Measurements from ENCODE around the gene MARS1.
"Not testable (repeated sequence)": the region's sequence is repeated elsewhere in the genome, so short reads cannot be mapped to it uniquely, and the experiment has no call there.

Gene MARS1

DNA sequence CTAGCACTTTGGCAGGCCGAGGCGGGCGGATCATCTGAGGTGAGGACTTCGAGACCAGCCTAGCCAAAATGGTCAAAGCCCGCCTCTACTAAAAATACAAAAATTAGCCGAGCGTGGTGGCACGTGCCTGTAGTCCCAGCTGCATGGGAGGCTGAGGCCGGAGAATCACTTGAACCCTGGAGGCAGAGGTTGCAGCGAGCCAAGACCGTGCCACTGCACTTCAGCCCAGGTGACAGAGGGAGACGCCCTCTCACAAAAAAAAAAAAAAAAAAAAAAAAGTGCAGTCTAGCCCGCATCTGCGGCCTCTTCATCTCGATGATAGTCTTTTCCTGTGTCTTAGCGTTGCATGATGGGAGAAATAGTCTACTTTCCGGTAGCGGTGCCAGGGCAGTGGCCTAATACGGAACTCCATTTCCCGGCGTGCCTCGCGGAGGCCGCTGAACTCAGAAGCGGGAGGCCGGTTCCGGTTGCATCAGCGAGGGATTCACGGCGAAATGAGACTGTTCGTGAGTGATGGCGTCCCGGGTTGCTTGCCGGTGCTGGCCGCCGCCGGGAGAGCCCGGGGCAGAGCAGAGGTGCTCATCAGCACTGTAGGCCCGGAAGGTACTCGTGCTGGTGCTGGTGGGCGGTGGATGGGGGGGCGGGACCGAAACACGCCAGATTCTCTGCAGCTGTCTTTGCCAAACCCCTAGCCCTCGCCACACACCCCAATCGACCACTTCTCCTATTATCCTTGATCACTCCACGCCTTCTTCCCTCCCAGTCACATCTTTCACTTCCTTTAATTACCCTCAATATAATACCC lies at the start of gene MARS1:
Gene MARS1 (plus strand): TSS at position 472 of the 805 bp plus-strand sequence. CDS start 23 bp downstream, at position 495.
- peak; percentile 98 for DNase-seq
- in situ Hi-C loops (cut with MboI; ENCODE audit: low pct_unique_long_range_greater_than_20kb, low sequenced_read_pairs): no loop called here

DNA sequence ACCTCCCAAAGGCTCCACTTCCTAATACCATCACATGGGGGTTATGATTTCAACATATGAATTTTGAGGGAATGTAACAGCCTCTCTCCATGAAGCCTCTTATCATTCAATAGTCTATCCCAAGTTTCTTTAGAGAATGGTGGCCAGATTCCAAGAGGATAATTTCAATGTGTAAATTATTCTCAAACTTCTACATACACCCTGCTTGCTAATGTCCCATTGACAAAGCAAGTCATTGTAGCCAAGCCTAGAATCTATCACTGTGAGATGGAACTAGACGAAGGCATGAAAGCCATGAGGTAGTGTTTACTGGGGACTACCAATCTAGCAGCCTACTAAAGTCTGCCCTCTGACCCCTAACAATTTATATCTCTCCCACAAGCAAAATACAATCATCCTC lies 49.5 kb upstream of the MARS1 start:
- DNase-seq: no peak
- in situ Hi-C loops (cut with MboI; ENCODE audit: low pct_unique_long_range_greater_than_20kb, low sequenced_read_pairs): no loop called here

DNA sequence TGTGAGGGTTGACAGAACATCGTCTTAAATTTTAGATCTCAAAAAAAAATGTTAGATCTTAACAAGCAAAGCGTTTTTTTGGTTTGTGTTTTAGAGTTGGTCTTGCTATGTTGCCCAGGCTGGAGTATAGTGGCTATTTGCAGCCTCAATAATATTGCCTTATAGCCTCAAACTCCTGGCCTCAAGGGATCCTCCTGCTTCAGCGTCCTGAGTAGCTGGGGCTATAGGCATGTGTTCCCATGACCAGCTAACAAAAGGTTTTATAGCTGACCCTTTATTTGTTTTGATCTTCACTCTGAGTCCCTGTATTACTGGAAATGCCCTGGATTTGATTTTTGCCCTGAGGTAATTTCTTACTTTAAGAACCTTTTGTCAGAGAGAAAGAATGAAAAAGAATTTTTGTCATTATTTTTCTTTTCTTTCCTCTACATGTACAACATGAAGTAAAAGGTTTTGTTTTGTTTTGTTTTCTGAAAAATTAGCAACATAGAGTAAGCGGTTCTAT lies 48.1 kb upstream of the MARS1 start:
- in situ Hi-C loops (cut with MboI; ENCODE audit: low pct_unique_long_range_greater_than_20kb, low sequenced_read_pairs): no loop called here
- no peak for DNase-seq

DNA sequence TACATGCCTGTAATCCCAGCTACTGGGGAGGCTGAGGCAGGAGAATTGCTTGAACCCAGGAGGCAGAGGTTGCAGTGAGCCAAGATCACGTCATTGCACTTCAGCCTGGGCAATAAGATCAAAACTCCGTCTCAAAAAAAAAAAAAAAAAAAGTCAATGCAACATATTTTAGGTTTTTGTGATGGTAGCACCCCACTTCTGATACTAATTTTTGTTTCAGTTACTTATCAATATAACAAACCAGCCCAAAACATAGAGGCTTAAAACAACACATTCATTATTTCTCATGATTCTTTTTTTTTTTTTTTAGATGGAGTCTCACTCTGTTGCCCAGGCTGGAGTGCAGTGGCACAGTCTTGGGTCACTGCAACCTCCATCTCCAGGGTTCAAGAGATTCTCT lies 46.5 kb upstream of the MARS1 start:
- in situ Hi-C loops (cut with MboI; ENCODE audit: low pct_unique_long_range_greater_than_20kb, low sequenced_read_pairs); DNase-seq: not testable (repeated sequence)

DNA sequence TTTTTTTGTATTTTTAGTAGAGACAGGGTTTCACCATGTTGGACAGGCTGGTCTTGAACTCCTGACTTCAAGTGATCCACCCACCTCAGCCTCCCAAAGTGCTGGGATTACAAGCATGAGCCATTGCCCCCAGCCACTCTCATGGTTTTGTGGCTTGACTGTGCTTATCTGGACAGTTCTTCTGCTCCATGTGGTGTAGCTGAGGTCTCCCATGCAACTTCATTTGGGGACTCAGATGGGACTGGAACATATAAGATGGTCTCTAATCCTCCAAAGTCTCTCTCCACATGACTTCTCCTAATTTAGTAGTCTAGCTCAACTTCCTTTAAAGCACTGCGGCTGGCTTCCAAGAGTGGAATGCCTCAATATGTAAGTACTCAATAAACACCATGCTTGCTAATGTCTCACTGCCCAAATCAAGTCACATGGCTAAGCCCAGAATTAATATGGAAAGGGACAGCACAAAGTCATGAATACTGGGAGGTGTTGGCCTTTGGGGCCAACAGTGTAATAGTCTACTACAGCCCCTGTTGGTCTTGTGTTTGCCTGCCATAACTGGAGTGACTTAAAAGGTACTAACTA lies 45.9 kb upstream of the MARS1 start:
- DNase-seq: no peak
- in situ Hi-C loops (cut with MboI; ENCODE audit: low pct_unique_long_range_greater_than_20kb, low sequenced_read_pairs): no loop called here

DNA sequence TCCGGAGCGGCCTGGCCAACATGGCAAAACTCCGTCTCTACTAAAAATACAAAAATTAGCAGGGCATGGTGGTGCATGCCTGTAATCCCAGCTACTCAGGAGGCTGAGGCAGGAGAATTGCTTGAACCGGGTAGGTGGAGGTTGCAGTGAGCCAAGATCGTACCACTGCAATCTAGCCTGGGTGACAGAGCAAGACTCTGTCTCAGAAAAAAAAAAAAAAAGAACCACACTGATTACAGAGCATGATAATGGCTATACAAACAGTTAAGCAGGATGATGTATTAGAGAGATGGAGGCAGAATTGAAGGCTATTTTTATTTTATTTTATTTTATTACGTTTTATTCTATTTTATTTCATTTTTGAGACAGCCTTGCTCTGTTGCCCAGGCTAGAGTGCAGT lies 43.5 kb upstream of the MARS1 start:
- in situ Hi-C loops (cut with MboI; ENCODE audit: low pct_unique_long_range_greater_than_20kb, low sequenced_read_pairs); DNase-seq: not testable (repeated sequence)

DNA sequence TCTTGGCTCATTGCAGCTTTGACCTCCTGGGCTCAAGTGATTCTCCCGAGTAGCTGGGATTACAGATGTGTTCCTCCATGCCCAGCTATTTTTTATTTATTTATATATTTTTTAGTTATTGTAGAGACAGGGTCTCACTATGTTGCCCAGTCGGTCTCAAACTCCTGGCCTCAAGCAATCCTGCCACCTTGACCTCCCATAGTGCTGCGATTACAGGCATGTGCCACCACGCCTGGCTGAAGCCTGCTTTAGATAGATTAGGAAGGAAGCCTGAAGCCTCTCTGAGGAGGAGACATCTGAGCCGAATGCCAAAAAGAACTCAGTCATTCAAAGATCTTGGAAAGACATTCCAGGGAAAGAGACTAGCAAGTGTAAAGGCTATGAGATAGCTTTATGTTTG lies 43.1 kb upstream of the MARS1 start:
- in situ Hi-C loops (cut with MboI; ENCODE audit: low pct_unique_long_range_greater_than_20kb, low sequenced_read_pairs): no loop called here
- no peak for DNase-seq

DNA sequence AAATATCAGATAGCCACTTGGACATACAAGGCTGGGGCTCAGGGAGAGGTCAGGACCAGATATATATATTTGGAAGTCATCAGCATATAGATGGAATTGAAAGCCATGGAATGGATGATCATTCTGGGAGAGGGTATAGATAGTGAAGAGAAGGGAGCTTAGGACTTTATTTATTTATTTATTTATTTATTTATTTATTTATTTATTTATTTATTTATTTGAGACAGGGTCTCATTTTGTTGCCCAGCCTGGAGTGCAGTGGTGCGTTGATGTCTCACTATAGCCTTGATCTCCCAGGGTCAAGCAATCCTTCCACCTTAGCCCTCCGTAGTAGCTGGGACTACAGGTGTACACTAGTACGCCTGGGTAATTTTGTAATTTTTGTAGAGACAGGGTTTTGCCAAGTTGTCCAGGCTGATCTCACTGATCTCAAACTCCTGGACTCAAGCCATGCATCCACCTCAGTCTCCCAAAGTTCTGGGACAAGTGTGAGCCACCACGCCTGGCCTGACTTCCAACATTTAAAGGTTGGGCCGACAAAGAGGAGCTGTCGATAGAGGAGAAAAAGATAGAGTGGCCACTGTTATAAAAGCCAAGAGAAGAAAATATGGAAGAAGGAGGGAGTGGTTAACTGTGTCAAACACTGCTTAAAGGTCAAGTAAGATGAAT lies 41.4 kb upstream of the MARS1 start:
- in situ Hi-C loops (cut with MboI; ENCODE audit: low pct_unique_long_range_greater_than_20kb, low sequenced_read_pairs): no loop called here
- DNase-seq: no peak

DNA sequence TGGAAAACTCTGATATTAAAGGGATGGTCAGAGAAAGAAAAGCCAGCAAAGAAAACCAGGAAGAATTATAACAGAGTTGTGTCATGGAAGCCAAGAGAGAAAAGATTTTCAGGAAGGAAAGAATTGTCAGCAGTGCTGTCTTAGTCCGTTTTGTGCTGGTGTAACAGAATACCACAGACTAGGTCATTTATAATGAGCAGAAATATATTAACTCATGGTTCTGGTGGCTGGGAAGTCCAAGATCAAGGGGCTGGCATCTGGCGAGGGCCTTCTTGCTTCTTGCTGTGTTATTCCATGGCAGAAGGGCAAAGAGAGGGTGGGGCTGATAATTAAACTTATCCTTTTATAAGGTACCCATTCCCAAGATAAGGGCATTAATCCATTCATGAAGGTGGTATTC lies 39.2 kb upstream of the MARS1 start:
- DNase-seq: no peak
- in situ Hi-C loops (cut with MboI; ENCODE audit: low pct_unique_long_range_greater_than_20kb, low sequenced_read_pairs): no loop called here

DNA sequence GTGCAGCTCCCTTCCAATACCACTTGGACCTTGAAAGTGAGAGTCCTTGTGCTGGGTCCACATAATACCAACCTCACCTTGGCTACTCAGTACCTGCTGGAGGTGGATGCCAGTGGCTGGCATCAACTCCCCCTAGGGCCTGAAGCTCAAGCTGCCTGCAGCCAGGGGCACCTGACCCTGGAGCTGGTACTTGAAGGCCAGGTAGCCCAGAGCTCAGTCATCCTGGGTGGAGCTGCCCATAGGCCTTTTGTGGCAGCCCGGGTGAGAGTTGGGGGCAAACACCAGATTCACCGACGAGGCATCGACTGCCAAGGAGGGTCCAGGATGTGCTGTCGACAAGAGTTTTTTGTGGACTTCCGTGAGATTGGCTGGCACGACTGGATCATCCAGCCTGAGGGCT lies 38.5 kb upstream of the MARS1 start:
- in situ Hi-C loops (cut with MboI; ENCODE audit: low pct_unique_long_range_greater_than_20kb, low sequenced_read_pairs): no loop called here
- no peak for DNase-seq

DNA sequence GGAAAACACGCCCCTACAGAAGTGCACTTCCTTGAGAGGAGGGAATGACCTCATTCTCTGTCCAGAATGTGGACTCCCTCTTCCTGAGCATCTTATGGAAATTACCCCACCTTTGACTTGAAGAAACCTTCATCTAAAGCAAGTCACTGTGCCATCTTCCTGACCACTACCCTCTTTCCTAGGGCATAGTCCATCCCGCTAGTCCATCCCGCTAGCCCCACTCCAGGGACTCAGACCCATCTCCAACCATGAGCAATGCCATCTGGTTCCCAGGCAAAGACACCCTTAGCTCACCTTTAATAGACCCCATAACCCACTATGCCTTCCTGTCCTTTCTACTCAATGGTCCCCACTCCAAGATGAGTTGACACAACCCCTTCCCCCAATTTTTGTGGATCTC lies 37.8 kb upstream of the MARS1 start:
- no peak for DNase-seq
- in situ Hi-C loops (cut with MboI; ENCODE audit: low pct_unique_long_range_greater_than_20kb, low sequenced_read_pairs): no loop called here

DNA sequence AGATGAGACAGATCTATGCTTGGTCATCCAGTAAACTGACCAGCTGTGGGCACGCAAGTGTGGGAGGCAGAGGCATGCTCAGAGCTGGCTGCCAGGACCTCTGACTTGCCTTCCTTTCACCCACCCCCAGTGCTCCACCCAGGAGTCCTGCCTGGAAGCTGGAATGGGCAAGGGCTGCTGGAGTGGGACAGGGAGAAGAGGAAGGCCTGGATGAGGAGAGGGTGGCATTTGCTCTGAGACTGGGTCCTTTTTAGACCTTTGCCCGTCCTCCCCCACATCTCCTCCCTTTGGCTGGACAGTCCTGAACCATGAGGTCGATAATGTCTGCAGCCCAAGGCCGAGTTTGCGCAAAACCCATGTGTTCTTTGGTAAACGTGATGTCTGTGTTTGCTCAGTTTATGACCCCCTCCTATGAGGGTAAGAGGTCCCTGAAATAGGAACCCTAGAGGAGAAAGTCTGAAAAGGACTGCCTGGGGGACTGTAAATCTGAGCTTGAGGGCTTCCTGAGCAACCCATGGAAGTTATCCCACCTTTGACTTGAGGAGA lies 36.6 kb upstream of the MARS1 start:
- no peak for DNase-seq
- in situ Hi-C loops (cut with MboI; ENCODE audit: low pct_unique_long_range_greater_than_20kb, low sequenced_read_pairs): no loop called here

DNA sequence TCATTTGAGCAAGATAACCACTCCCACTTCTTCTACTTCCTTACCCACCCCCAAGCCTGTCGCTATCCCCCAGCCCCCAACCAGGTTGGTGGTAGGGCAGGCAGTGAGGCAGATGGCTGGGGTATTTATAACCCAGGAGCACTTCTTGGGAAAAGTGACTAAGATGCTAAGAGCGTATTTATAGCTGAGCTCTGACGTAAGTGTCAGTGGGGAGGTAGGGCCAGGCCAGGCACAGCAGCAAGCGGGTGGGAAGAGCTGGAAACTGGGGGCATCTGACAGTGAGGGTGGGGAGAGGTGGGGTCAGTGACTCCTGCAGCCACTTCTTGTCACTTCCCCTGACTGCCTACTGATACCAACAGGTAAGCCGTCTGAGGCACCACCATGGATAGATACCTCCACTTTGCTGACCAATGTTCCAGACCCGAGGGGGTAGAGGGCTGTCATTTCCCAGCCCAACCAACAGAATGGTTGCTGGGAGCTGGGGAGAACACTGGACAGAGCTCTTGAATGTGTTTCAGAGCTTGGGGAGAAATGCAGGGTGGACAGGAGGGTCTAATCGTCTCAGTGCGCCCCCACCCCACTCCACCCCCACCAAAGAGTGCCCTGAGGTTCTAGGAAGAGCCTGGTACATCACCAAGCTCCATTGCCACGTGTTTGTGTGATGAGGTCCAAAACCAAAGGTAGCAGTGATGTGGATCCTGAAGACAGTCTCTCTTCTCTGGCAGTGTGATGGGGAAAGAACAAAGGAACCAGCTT lies 35.5 kb upstream of the MARS1 start:
- DNase-seq: peak; percentile 68
- in situ Hi-C loops (cut with MboI; ENCODE audit: low pct_unique_long_range_greater_than_20kb, low sequenced_read_pairs): no loop called here

DNA sequence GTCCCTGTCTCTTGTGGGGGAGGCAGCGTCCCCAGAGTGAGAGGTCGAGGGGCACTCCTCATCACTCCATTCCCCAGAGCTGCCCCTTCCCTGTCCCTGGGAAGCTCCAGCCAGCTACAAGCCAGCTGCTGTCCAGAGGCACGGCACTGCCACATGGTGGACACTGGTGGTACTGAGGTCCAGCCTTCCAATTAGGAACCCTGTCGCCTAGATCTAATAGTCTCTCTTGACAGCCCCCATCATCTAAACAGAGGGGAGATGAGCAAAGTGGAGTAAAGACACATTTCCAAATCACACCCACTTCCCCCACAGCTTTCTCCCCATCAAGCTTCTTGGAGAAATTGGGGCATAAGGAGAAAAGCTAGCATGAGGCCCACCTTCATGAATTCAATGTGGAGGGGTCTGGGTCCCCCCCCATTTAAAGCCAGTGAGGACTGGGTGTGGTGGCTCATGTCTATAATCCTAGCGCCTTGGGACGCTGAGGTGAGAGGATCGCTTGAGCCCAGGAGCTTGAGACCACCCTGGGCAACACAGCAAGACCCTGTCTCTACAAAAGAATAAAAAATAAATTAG lies 34.8 kb upstream of the MARS1 start:
- in situ Hi-C loops (cut with MboI; ENCODE audit: low pct_unique_long_range_greater_than_20kb, low sequenced_read_pairs): no loop called here
- DNase-seq: peak; percentile 72

DNA sequence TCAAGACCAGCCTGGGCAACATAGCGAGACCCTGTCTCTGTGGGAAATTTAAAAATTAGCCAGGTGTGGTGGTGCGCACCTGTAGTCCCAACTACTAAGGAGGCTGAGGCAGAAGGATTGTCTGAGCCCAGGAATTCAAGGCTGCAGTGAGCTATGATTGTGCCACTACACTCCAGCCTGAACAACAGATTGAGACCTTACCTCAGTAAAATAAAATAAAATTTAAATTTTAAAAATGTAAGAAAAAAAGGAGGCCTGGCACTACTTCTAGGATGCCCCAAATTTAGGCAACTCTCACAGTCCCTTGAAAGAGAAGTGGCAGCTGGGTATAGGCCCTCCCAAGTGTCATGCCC lies 33.7 kb upstream of the MARS1 start:
- no peak for DNase-seq
- in situ Hi-C loops (cut with MboI; ENCODE audit: low pct_unique_long_range_greater_than_20kb, low sequenced_read_pairs): no loop called here

DNA sequence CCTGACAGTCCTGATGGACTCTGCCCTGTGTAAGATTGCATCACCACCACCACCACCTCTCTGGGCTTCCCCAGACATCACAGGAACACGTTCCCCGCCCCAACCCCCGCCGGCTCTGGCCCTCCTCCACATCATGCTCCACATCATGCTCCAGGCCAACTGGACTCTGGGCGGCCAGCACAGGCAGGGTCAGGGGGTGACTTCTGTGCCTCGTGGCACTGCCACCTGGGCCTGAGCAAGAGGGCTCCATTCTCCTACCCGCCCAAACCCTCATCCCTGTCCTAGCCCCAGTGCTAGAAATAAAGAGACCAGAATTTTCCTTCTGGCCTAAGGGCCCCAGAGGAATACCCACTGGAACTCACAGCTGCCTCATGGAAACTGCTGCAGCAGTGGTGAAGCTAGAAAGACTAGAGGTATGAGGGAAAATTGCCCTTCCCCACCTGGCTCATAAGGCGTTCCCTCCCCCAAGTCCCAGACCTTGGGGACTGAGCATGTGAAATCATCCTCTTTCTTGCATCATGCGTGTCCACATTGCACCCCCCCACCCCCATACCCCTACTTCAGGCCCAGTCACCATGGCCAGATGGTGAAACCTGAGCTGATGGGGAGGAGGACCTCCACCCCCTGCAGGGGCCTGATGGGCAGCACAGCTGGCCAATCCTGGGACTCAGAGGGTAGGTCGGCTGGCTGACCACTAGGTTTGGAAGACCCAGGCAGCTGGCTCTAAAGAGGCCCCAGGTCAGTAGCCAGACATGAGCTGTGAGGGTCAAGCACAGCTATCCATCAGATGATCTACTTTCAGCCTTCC lies 33.1 kb upstream of the MARS1 start, which contains the start of gene INHBE:
Gene INHBE (plus strand): TSS at position 742 of the 808 bp plus-strand sequence. CDS start 230 bp downstream, outside the sequence.
- no peak for DNase-seq
- in situ Hi-C loops (cut with MboI; ENCODE audit: low pct_unique_long_range_greater_than_20kb, low sequenced_read_pairs): no loop called here

DNA sequence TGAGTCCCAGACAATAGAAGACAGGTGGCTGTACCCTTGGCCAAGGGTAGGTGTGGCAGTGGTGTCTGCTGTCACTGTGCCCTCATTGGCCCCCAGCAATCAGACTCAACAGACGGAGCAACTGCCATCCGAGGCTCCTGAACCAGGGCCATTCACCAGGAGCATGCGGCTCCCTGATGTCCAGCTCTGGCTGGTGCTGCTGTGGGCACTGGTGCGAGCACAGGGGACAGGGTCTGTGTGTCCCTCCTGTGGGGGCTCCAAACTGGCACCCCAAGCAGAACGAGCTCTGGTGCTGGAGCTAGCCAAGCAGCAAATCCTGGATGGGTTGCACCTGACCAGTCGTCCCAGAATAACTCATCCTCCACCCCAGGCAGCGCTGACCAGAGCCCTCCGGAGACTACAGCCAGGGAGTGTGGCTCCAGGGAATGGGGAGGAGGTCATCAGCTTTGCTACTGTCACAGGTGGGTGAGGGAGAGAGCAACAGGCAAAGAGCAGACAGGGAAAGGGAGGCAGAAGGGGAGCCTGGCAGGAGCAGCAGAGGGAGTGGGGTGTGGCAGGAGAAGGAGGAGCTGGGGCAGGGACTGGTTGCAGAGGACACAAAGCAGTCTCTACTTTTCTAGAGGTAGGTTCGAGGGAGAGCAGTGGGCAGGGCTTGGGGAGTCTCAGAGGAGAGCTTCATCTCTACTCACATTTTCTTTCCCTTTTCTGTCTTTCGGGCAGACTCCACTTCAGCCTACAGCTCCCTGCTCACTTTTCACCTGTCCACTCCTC lies 32.3 kb upstream of the MARS1 start:
- in situ Hi-C loops (cut with MboI; ENCODE audit: low pct_unique_long_range_greater_than_20kb, low sequenced_read_pairs): no loop called here
- no peak for DNase-seq
